Measurements from ENCODE around the gene FGFR2. TPM values are rescaled to one million over a fixed set of nuclear protein-coding genes. Genes with fewer than 3 reads are reported as not detected.

The FGFR2 gene
- total RNA-seq, 1 experiment from 2014 or later = 19.7 TPM

DNA sequence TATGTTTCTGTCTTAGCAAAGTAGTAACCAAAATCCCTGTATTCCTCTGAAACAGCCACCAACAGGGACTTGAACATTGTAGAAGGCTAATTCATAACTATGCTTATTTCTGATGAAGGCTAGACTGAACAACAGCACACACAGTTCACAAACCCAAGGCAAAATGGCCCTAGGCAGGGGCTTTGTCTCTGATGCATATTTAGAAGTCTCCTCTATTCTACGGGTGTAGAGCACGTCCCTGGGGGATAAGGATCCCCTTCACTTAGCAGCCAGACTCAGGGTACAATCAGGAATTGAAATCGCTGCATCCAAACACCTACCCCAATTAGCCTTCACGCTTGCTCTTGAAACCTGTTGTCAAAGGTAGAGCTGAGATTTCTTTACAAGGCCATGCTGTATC, 45.5 kb downstream of the FGFR2 start:
- no peaks in the 10 kb centered on the region for H4K20me1 ChIP-seq (ENCODE audit: insufficient read depth)
- no peak overlapping the region for H2AFZ ChIP-seq (ENCODE audit: low read depth, low read length, poor library complexity, severe bottlenecking)
- no peaks in the 10 kb centered on the region for H3K79me2 ChIP-seq (ENCODE audit: insufficient read depth, low read length)
- H3K4me3 ChIP-seq (replicated peaks in 1 of 2; ENCODE audit: low read depth in 1 of 2, low read length in 2 of 2) = no peak overlapping the region
- intact Hi-C loops (cut with micrococcal nuclease) = no loop called here
- ATAC-seq (no peak), DNase-seq (ENCODE audit: low read depth, low spot score) (no peak)
- ChIA-PET POLR2A (no interaction called here), CTCF (no interaction called here), RAD21 (ENCODE audit: low non-redundant PET in 1 of 2, low total read pairs in 2 of 2, uncharacterized antibody in 2 of 2, unreplicated experiment in 2 of 2) (no interaction called here)
- no peaks in the 10 kb centered on the region for H3K9me2 ChIP-seq (ENCODE audit: insufficient read depth)
- H3K36me3 ChIP-seq (ENCODE audit: control insufficient read depth in 1 of 2, insufficient read depth in 2 of 2, low read length in 2 of 2) = no peaks in the 10 kb centered on the region
- no peak overlapping the region for H3K4me2 ChIP-seq (ENCODE audit: low read length)
- no TSS peak for BruUV-seq (replicated peaks)
- no peak overlapping the region for H3K27ac ChIP-seq (ENCODE audit: low read depth, low read length)
- H3K9ac ChIP-seq (ENCODE audit: low read length) = no peak overlapping the region
- H3K9me3 ChIP-seq (ENCODE audit: control insufficient read depth in 1 of 2, insufficient read depth in 1 of 2, low read depth in 1 of 2, low read length in 2 of 2) = no peaks in the 10 kb centered on the region
- no peaks in the 10 kb centered on the region for H3K27me3 ChIP-seq (ENCODE audit: insufficient read depth, low read length)
- no peak for TF ChIP-seq CBX3 (IDR thresholded peaks at IDR 0.05; ENCODE audit: low read depth)
- no peak for TF ChIP-seq EZH2 (IDR thresholded peaks at IDR 0.05)
- H3K4me1 ChIP-seq (ENCODE audit: control insufficient read depth in 1 of 2, insufficient read depth in 2 of 2, low read length in 2 of 2) = peaks cover 10 to 21% of the 10 kb centered on the region in 2 experiments

DNA sequence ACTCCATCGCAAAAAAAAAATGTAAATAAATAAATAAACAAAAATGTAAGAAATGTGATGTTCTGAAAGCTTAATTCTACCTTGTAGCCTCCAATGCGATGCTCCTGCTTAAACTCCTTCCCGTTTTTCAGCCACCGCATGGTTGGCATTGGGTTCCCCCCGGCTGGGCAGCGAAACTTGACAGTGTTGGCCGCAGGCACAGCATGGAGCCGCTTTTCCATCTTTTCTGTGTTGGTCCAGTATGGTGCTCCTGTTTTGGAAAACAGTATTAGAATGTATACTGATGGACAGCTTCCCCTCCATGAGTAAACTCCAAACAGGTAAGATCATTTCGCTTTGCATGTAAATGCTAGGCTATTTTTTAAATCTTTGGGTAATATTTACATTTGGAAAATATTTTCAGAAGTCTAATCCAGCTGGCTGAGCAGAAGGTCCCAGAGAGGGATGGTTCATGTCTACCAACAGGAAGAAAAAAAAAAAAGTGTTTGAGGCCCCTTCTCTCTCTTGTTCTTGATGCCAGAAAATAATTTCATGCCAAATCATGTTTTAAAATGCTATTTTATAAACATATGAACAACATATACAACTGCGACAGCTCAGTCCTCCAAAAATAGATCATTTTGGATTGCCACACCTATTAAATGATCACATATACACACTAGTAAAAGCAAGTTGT, 46.9 kb downstream of the FGFR2 start:
- Histone ChIP-seq H3K9me3 (ENCODE audit: control insufficient read depth in 1 of 2, insufficient read depth in 1 of 2, low read depth in 1 of 2, low read length in 2 of 2) (no peaks in the 10 kb centered on the region), H2AFZ (ENCODE audit: low read depth, low read length, poor library complexity, severe bottlenecking) (no peak overlapping the region), H4K20me1 (ENCODE audit: insufficient read depth) (no peaks in the 10 kb centered on the region), H3K9me2 (ENCODE audit: insufficient read depth) (no peaks in the 10 kb centered on the region), H3K79me2 (ENCODE audit: insufficient read depth, low read length) (no peaks in the 10 kb centered on the region), H3K27ac (ENCODE audit: low read depth, low read length) (no peak overlapping the region), H3K4me2 (ENCODE audit: low read length) (no peak overlapping the region), H3K36me3 (ENCODE audit: control insufficient read depth in 1 of 2, insufficient read depth in 2 of 2, low read length in 2 of 2) (no peaks in the 10 kb centered on the region), H3K27me3 (ENCODE audit: insufficient read depth, low read length) (no peaks in the 10 kb centered on the region), H3K4me1 (ENCODE audit: control insufficient read depth in 1 of 2, insufficient read depth in 2 of 2, low read length in 2 of 2) (peaks cover 10 to 21% of the 10 kb centered on the region in 2 experiments), H3K9ac (ENCODE audit: low read length) (no peak overlapping the region), H3K4me3 (replicated peaks in 1 of 2; ENCODE audit: low read depth in 1 of 2, low read length in 2 of 2) (no peak overlapping the region)
- ChIA-PET POLR2A (no interaction called here), RAD21 (ENCODE audit: low non-redundant PET in 1 of 2, low total read pairs in 2 of 2, uncharacterized antibody in 2 of 2, unreplicated experiment in 2 of 2) (no interaction called here), CTCF (no interaction called here)
- BruUV-seq (replicated peaks) = no TSS peak
- DNase-seq (ENCODE audit: low read depth, low spot score) = no peak
- no peak for ATAC-seq
- intact Hi-C loops (cut with micrococcal nuclease) = no loop called here
- TF ChIP-seq ELF1 (IDR thresholded peaks at IDR 0.05; ENCODE audit: borderline replicate concordance, low read depth) (no peak), YY1 (IDR thresholded peaks at IDR 0.05; ENCODE audit: extremely low read depth, insufficient replicate concordance, low read depth, low read length) (no peak), CEBPB (IDR thresholded peaks at IDR 0.05; ENCODE audit: low read depth) (no peak), SP1 (IDR thresholded peaks at IDR 0.05; ENCODE audit: low read depth) (no peak), ZNF274 (IDR thresholded peaks at IDR 0.05; ENCODE audit: low read depth, low read length) (no peak), EZH2phosphoT487 (IDR thresholded peaks at IDR 0.05; ENCODE audit: borderline replicate concordance) (no peak), EGR1 (IDR thresholded peaks at IDR 0.05; ENCODE audit: low read depth) (no peak), POLR2A (IDR thresholded peaks at IDR 0.05; ENCODE audit: borderline replicate concordance, extremely low read depth, insufficient read depth, insufficient read length) (no peak), POLR2AphosphoS5 (IDR thresholded peaks at IDR 0.05; ENCODE audit: low read depth, low read length) (no peak), FOSL1 (IDR thresholded peaks at IDR 0.05; ENCODE audit: low read depth) (no peak), JUND (IDR thresholded peaks at IDR 0.05) (no peak), ZFX (IDR thresholded peaks at IDR 0.05) (no peak), SRF (IDR thresholded peaks at IDR 0.05; ENCODE audit: low read depth) (no peak)
- TF ChIP-seq, protein P1, sequence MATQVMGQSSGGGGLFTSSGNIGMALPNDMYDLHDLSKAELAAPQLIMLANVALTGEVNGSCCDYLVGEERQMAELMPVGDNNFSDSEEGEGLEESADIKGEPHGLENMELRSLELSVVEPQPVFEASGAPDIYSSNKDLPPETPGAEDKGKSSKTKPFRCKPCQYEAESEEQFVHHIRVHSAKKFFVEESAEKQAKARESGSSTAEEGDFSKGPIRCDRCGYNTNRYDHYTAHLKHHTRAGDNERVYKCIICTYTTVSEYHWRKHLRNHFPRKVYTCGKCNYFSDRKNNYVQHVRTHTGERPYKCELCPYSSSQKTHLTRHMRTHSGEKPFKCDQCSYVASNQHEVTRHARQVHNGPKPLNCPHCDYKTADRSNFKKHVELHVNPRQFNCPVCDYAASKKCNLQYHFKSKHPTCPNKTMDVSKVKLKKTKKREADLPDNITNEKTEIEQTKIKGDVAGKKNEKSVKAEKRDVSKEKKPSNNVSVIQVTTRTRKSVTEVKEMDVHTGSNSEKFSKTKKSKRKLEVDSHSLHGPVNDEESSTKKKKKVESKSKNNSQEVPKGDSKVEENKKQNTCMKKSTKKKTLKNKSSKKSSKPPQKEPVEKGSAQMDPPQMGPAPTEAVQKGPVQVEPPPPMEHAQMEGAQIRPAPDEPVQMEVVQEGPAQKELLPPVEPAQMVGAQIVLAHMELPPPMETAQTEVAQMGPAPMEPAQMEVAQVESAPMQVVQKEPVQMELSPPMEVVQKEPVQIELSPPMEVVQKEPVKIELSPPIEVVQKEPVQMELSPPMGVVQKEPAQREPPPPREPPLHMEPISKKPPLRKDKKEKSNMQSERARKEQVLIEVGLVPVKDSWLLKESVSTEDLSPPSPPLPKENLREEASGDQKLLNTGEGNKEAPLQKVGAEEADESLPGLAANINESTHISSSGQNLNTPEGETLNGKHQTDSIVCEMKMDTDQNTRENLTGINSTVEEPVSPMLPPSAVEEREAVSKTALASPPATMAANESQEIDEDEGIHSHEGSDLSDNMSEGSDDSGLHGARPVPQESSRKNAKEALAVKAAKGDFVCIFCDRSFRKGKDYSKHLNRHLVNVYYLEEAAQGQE (IDR thresholded peaks at IDR 0.05; ENCODE audit: low read depth) = no peak
- TF ChIP-seq, protein P2, sequence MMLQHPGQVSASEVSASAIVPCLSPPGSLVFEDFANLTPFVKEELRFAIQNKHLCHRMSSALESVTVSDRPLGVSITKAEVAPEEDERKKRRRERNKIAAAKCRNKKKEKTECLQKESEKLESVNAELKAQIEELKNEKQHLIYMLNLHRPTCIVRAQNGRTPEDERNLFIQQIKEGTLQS (IDR thresholded peaks at IDR 0.05) = no peak
